Astrocyte (in vitro differentiated cells and primary cell): ENCODE results near the gene DOCK3.

Source experiments
- EZH2 ChIP-seq: IDR thresholded peaks from 2 replicates; pipeline ENCODE4 v1.6.1; 2012; ENCODE audit warnings: mild to moderate bottlenecking, low read length, inconsistent platforms; ENCODE audit not compliant: insufficient read depth
- TF ChIP-seq, protein P1 (sequence below): IDR thresholded peaks from 2 replicates; pipeline ENCODE4 v1.5.1; 2011; ENCODE audit warnings: low read depth, mild to moderate bottlenecking, inconsistent platforms, low read length, moderate library complexity; ENCODE audit not compliant: insufficient read depth

GRCh38 chr3:51198477-51198876 lies 523.8 kb downstream of the DOCK3 start:
- TF ChIP-seq EZH2: no peak
- TF ChIP-seq, protein P1, sequence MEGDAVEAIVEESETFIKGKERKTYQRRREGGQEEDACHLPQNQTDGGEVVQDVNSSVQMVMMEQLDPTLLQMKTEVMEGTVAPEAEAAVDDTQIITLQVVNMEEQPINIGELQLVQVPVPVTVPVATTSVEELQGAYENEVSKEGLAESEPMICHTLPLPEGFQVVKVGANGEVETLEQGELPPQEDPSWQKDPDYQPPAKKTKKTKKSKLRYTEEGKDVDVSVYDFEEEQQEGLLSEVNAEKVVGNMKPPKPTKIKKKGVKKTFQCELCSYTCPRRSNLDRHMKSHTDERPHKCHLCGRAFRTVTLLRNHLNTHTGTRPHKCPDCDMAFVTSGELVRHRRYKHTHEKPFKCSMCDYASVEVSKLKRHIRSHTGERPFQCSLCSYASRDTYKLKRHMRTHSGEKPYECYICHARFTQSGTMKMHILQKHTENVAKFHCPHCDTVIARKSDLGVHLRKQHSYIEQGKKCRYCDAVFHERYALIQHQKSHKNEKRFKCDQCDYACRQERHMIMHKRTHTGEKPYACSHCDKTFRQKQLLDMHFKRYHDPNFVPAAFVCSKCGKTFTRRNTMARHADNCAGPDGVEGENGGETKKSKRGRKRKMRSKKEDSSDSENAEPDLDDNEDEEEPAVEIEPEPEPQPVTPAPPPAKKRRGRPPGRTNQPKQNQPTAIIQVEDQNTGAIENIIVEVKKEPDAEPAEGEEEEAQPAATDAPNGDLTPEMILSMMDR: no peak
